GM23338 (cell line): ENCODE data around the gene ACOXL. TPM values are rescaled to one million over a fixed set of nuclear protein-coding genes. Genes with fewer than 3 reads are reported as not detected.

ENCODE experiments used
- ATAC-seq: fragments of 200-7000 bp; cut with Tn5 transposase; 3 replicates; pipeline ENCODE4 v1.9.1; 2020
- DNase-seq: peaks from one replicate; pipeline ENCODE4 v3.0.0-alpha.2; 2015; ENCODE audit warnings: low spot score
- H2AFZ ChIP-seq: fragments of 200-600 bp; sonication (generic); 2 replicates; pipeline ENCODE4 v1.8.0; 2016; ENCODE audit warnings: antibody characterized with exemption, mild to moderate bottlenecking, moderate library complexity
- H3F3A ChIP-seq: fragments of 200-600 bp; sonication (generic); replicated peaks from 2 replicates; pipeline ENCODE4 v1.8.0; 2017; ENCODE audit warnings: antibody characterized with exemption, mixed run types, low read depth
- H3K27ac ChIP-seq: fragments of 200-600 bp; sonication (generic); 2 replicates; pipeline ENCODE4 v1.6.1; 2016; ENCODE audit warnings: low read depth
- H3K27me3 ChIP-seq: fragments of 200-600 bp; sonication (generic); 2 replicates; pipeline ENCODE4 v1.8.0; 2016; ENCODE audit warnings: mild to moderate bottlenecking, mixed run types, moderate library complexity; ENCODE audit not compliant: insufficient read depth
- H3K36me3 ChIP-seq: fragments of 200-600 bp; sonication (generic); 2 replicates; pipeline ENCODE4 v1.8.0; 2016; ENCODE audit warnings: mild to moderate bottlenecking; ENCODE audit not compliant: insufficient read depth
- H3K4me1 ChIP-seq: fragments of 200-600 bp; sonication (generic); 2 replicates; pipeline ENCODE4 v1.8.0; 2016; ENCODE audit warnings: mild to moderate bottlenecking, moderate library complexity; ENCODE audit not compliant: insufficient read depth
- H3K4me2 ChIP-seq: fragments of 200-600 bp; sonication (generic); 2 replicates; pipeline ENCODE4 v1.7.1; 2017; ENCODE audit warnings: mixed run types
- H3K4me3 ChIP-seq: fragments of 200-600 bp; sonication (generic); 2 replicates; pipeline ENCODE4 v1.6.1; 2016; ENCODE audit warnings: mixed run types
- H3K79me2 ChIP-seq: fragments of 200-600 bp; sonication (generic); replicated peaks from 2 replicates; pipeline ENCODE4 v1.8.0; 2017; ENCODE audit warnings: mild to moderate bottlenecking; ENCODE audit not compliant: insufficient read depth
- H3K9me2 ChIP-seq: fragments of 200-600 bp; sonication (generic); 2 replicates; pipeline ENCODE4 v1.8.0; 2017; ENCODE audit not compliant: insufficient read depth
- H4K20me1 ChIP-seq: fragments of 200-600 bp; sonication (generic); replicated peaks from 2 replicates; pipeline ENCODE4 v1.8.0; 2017; ENCODE audit warnings: mild to moderate bottlenecking; ENCODE audit not compliant: insufficient read depth
- H3K27ac Mint-ChIP-seq: 2 replicates; pipeline ENCODE4 v1.8.0; 2020; ENCODE audit warnings: inconsistent platforms, mild to moderate bottlenecking, moderate library complexity, mixed read lengths
- H3K27me3 Mint-ChIP-seq: 3 replicates; pipeline ENCODE4 v1.8.0; 2022; ENCODE audit warnings: low read depth, mild to moderate bottlenecking, moderate library complexity, mixed read lengths, inconsistent platforms; ENCODE audit not compliant: insufficient read depth, poor library complexity
- H3K36me3 Mint-ChIP-seq: 3 replicates; pipeline ENCODE4 v1.8.0; 2021; ENCODE audit warnings: low read depth, mild to moderate bottlenecking, inconsistent platforms, moderate library complexity, mixed read lengths
- H3K4me1 Mint-ChIP-seq: 3 replicates; pipeline ENCODE4 v1.8.0; 2020; ENCODE audit warnings: mild to moderate bottlenecking, inconsistent platforms, mixed read lengths
- H3K4me3 Mint-ChIP-seq: 3 replicates; pipeline ENCODE4 v1.8.0; 2021; ENCODE audit warnings: moderate library complexity, mild to moderate bottlenecking, inconsistent platforms, mixed read lengths
- H3K9me3 Mint-ChIP-seq: 3 replicates; pipeline ENCODE4 v1.8.0; 2020; ENCODE audit warnings: moderate library complexity, mild to moderate bottlenecking, inconsistent platforms, mixed read lengths
- CREB1 ChIP-seq: fragments of 250-450 bp; sonication (Bioruptor Pico); IDR thresholded peaks from 2 replicates; pipeline ENCODE4 v1.5.0; 2020; ENCODE audit warnings: low read depth, mild to moderate bottlenecking, moderate library complexity
- CTCF ChIP-seq, 2 experiments: fragments of 200-600 bp in 1 of 2; sonication (generic) in 1 of 2; conservative IDR thresholded peaks; 2 replicates each; pipeline versions ENCODE4 v1.5.1 to v1.6.1; 2016 to 2017; ENCODE audit warnings: antibody characterized with exemption in 2 of 2, low read depth in 2 of 2, mild to moderate bottlenecking in 2 of 2, moderate library complexity in 1 of 2
- ETS1 ChIP-seq: IDR thresholded peaks from 2 replicates; pipeline ENCODE4 v1.6.1; 2016; ENCODE audit warnings: antibody characterized with exemption
- EZH2 ChIP-seq: fragments of 200-600 bp; sonication (generic); IDR thresholded peaks from one replicate; pipeline ENCODE4 v1.8.0; 2017; ENCODE audit warnings: antibody characterized with exemption, mild to moderate bottlenecking, low read depth; ENCODE audit not compliant: unreplicated experiment
- EZH2phosphoT487 ChIP-seq: fragments of 200-600 bp; sonication (generic); IDR thresholded peaks from one replicate; pipeline ENCODE4 v1.8.1; 2018; ENCODE audit warnings: antibody characterized with exemption; ENCODE audit not compliant: unreplicated experiment
- JUNB ChIP-seq: IDR thresholded peaks from one replicate; pipeline ENCODE4 v1.6.1; 2016; ENCODE audit warnings: antibody characterized with exemption; ENCODE audit not compliant: unreplicated experiment
- NANOG ChIP-seq: IDR thresholded peaks from 2 replicates; pipeline ENCODE4 v1.6.1; 2016; ENCODE audit warnings: antibody characterized with exemption, borderline replicate concordance
- POLR2AphosphoS5 ChIP-seq: IDR thresholded peaks from 2 replicates; pipeline ENCODE4 v1.6.1; 2016; ENCODE audit warnings: antibody characterized with exemption, low read depth
- REST ChIP-seq: IDR thresholded peaks from one replicate; pipeline ENCODE4 v1.6.1; 2018; ENCODE audit warnings: antibody characterized with exemption; ENCODE audit not compliant: unreplicated experiment
- STAT1 ChIP-seq: IDR thresholded peaks from one replicate; pipeline ENCODE4 v1.6.1; 2016; ENCODE audit warnings: antibody characterized with exemption; ENCODE audit not compliant: unreplicated experiment
- ZNF114 ChIP-seq: fragments of 250-450 bp; sonication (Bioruptor Pico); IDR thresholded peaks from 2 replicates; pipeline ENCODE4 v1.5.0; 2020; ENCODE audit warnings: mild to moderate bottlenecking, moderate library complexity
- ZNF331 ChIP-seq: fragments of 250-450 bp; sonication (Bioruptor Pico); IDR thresholded peaks from 2 replicates; pipeline ENCODE4 v1.5.0; 2020; ENCODE audit warnings: low read depth, mild to moderate bottlenecking, moderate library complexity
- ZNF462 ChIP-seq: fragments of 250-450 bp; sonication (Bioruptor Pico); IDR thresholded peaks from 2 replicates; pipeline ENCODE4 v1.5.0; 2020; ENCODE audit warnings: mild to moderate bottlenecking, moderate library complexity
- polyA plus RNA-seq: library from polyadenylated mRNA; unstranded; fragments of >200 nt; fragmentation: Nextera tagmentation; extraction: Ambion mirVana; gene quantifications from 2 replicates; pipeline ENCODE4 v1.2.1, GENCODE V29; 2016
- total RNA-seq: library from RNA; depleted of rRNA; stranded (reverse); fragments of >200 nt; shearing (Covaris generic); gene quantifications from 2 replicates; pipeline ENCODE4 v1.2.3, GENCODE V29; 2014

ACOXL gene
- total and polyA plus RNA-seq, 2 experiments from 2014 or later = 9.0 to 14.7 TPM

GRCh38 chr2:110829413-110830146 lies 97.2 kb downstream of the ACOXL start:
- no peak overlapping the region for H3K4me3 Mint-ChIP-seq
- peaks cover 2% of the 10 kb centered on the region for H3K27me3 Mint-ChIP-seq
- H3K36me3 Mint-ChIP-seq = peaks cover 10% of the 10 kb centered on the region
- H3K4me3 ChIP-seq = no peak overlapping the region
- no peaks in the 10 kb centered on the region for H3K36me3 ChIP-seq
- no peak overlapping the region for H2AFZ ChIP-seq
- H3K4me2 ChIP-seq = no peak overlapping the region
- H3K27me3 ChIP-seq = no peaks in the 10 kb centered on the region
- H3K4me1 Mint-ChIP-seq = peaks cover 16% of the 10 kb centered on the region
- no peak overlapping the region for H3K27ac ChIP-seq
- no peaks in the 10 kb centered on the region for H4K20me1 ChIP-seq
- no peaks in the 10 kb centered on the region for H3K79me2 ChIP-seq
- no peaks in the 10 kb centered on the region for H3K9me3 Mint-ChIP-seq
- H3K4me1 ChIP-seq = peaks cover 18% of the 10 kb centered on the region
- ATAC-seq = no peak
- DNase-seq = no peak
- peaks cover 7% of the 10 kb centered on the region; the same call in 1 of the 2 replicates for H3K9me2 ChIP-seq
- no peak overlapping the region for H3K27ac Mint-ChIP-seq
- peaks cover 7% of the 10 kb centered on the region; the same call in 1 of the 2 replicates for H3F3A ChIP-seq
- no peak for TF ChIP-seq EZH2phosphoT487
- TF ChIP-seq POLR2AphosphoS5 = no peak
- no peak for TF ChIP-seq ZNF462 (CRISPR knock-in tag)
- no peak for TF ChIP-seq ZNF114 (CRISPR knock-in tag)
- TF ChIP-seq JUNB = no peak
- TF ChIP-seq STAT1 = no peak
- TF ChIP-seq ETS1 = no peak
- TF ChIP-seq ZNF331 (CRISPR knock-in tag) = no peak
- TF ChIP-seq EZH2 = no peak
- no peak for TF ChIP-seq NANOG
- TF ChIP-seq CTCF (conservative IDR thresholded peaks at IDR 0.05; ENCODE audit: low read depth in 2 of 2) = no peak
- TF ChIP-seq REST = no peak
- TF ChIP-seq CREB1 (CRISPR knock-in tag) = no peak
